GM18951 (cell line): ENCODE results near the gene CPEB1.
"Not testable (repeated sequence)": the region's sequence is repeated elsewhere in the genome, so short reads cannot be mapped to it uniquely, and the experiment has no call there.

Source experiments
- POLR2A ChIP-seq: IDR thresholded peaks from 4 replicates; pipeline ENCODE4 v1.6.1; 2011; ENCODE audit warnings: mild to moderate bottlenecking; ENCODE audit not compliant: insufficient read length, insufficient read depth; ENCODE audit errors: extremely low read depth
- in situ Hi-C: fragments of 300-500 bp; cut with MboI; formaldehyde crosslinking; loops from one replicate; pipeline ENCODE4 v1.12.0; 2022; ENCODE audit warnings: low sequenced_read_pairs, mixed read lengths, inconsistent platforms; ENCODE audit not compliant: unreplicated experiment

The CPEB1 gene

GRCh38 chr15:82531496-82532382, 115.4 kb downstream of the CPEB1 start:
- in situ Hi-C loops: loop anchor here (10.0 kb wide), 1 partner anchor 473 kb away; no protein-coding TSS in a partner anchor
- no peak for TF ChIP-seq POLR2A

GRCh38 chr15:82530606-82531379, 116.4 kb downstream of the CPEB1 start:
- in situ Hi-C loops: loop anchor here (10.0 kb wide), 1 partner anchor 474 kb away; no protein-coding TSS in a partner anchor
- TF ChIP-seq POLR2A: no peak

- TF ChIP-seq POLR2A: no peak
- in situ Hi-C loops: loop anchor here (10.0 kb wide), 1 partner anchor 475 kb away; no protein-coding TSS in a partner anchor
Observed at GRCh38 chr15:82530006-82530405, 117.2 kb downstream of the CPEB1 start.

- in situ Hi-C loops: not testable (repeated sequence)
Observed at GRCh38 chr15:82513587-82513986, 133.6 kb downstream of the CPEB1 start.

GRCh38 chr15:82507693-82508092, 139.5 kb downstream of the CPEB1 start:
- in situ Hi-C loops: not testable (repeated sequence)

GRCh38 chr15:82507087-82507486, 140.1 kb downstream of the CPEB1 start:
- in situ Hi-C loops: not testable (repeated sequence)

- in situ Hi-C loops: not testable (repeated sequence)
Observed at GRCh38 chr15:82505842-82506241, 141.3 kb downstream of the CPEB1 start.

GRCh38 chr15:82504074-82504473, 143.1 kb downstream of the CPEB1 start:
- in situ Hi-C loops: not testable (repeated sequence)

GRCh38 chr15:82502700-82503339, 144.3 kb downstream of the CPEB1 start:
- in situ Hi-C loops: not testable (repeated sequence)

- in situ Hi-C loops: not testable (repeated sequence)
Observed at GRCh38 chr15:82500772-82501171, 146.4 kb downstream of the CPEB1 start.

GRCh38 chr15:82497978-82498377, 149.2 kb downstream of the CPEB1 start:
- in situ Hi-C loops: not testable (repeated sequence)
